Naive thymus-derived CD4-positive, alpha-beta T cell (primary cell): Measurements from ENCODE around the gene B4GALT3. TPM values are rescaled to one million over a fixed set of nuclear protein-coding genes. Genes with fewer than 3 reads are reported as not detected.
A peak's percentile ranks its signal among the peaks of the same experiment; 100 is the strongest.

Source experiments
- ATAC-seq: fragments of 150-1000 bp; cut with Tn5 transposase; 2 replicates; pipeline ENCODE4 v1.10.0; 2021; ENCODE audit warnings: mild to moderate bottlenecking, moderate library complexity
- CTCF ChIA-PET: fragments of 350-600 bp; sonication (Branson Sonifier 250); formaldehyde crosslinking; loops from one replicate; lab custom pipeline; 2021; ENCODE audit warnings: antibody characterized with exemption; lab: Charles Lee
- POLR2A ChIA-PET: fragments of 350-600 bp; sonication (Branson Sonifier 250); formaldehyde crosslinking; loops from one replicate; lab custom pipeline; 2021; ENCODE audit warnings: antibody characterized with exemption, inconsistent platforms; lab: Charles Lee
- DNase-seq, 9 donors: peaks; one replicate each; pipeline versions ENCODE4 v3.0.0 to v3.0.0-alpha.2; 2020 to 2022; ENCODE audit warnings: mixed read lengths in 1 of 9
- H3K27ac ChIP-seq: one replicate; pipeline ENCODE4 v1.7.0; 2013; ENCODE audit warnings: mild to moderate bottlenecking, low read depth, low read length, moderate library complexity
- H3K27me3 ChIP-seq, 2 donors: one replicate each; pipeline ENCODE4 v1.7.0; 2013; ENCODE audit warnings: low read length in 2 of 2, mild to moderate bottlenecking in 2 of 2, moderate library complexity in 2 of 2; ENCODE audit not compliant: control insufficient read depth in 2 of 2, insufficient read depth in 2 of 2
- H3K36me3 ChIP-seq, 3 experiments: 1 replicate in 2 of 3; 2 replicates in 1 of 3; pipeline ENCODE4 v1.7.0; 2013; ENCODE audit warnings: low read length in 3 of 3, mild to moderate bottlenecking in 3 of 3, moderate library complexity in 1 of 3; ENCODE audit not compliant: insufficient read depth in 3 of 3, control insufficient read depth in 2 of 3
- H3K4me1 ChIP-seq, 2 donors: one replicate each; pipeline ENCODE4 v1.7.0; 2013; ENCODE audit warnings: low read length in 2 of 2, mild to moderate bottlenecking in 2 of 2, moderate library complexity in 1 of 2; ENCODE audit not compliant: control insufficient read depth in 2 of 2, insufficient read depth in 2 of 2
- H3K4me3 ChIP-seq: 2 replicates; pipeline ENCODE4 v1.7.0; 2013; ENCODE audit warnings: mild to moderate bottlenecking, low read length
- H3K9me3 ChIP-seq, 3 experiments: 1 replicate in 2 of 3; 2 replicates in 1 of 3; pipeline ENCODE4 v1.7.0; 2013; ENCODE audit warnings: low read length in 3 of 3; ENCODE audit not compliant: control insufficient read depth in 2 of 3
- H3K27ac Mint-ChIP-seq, 9 donors: one replicate each; pipeline ENCODE4 v1.8.0; 2020 to 2022; ENCODE audit warnings: mixed read lengths in 9 of 9, mild to moderate bottlenecking in 8 of 9, moderate library complexity in 5 of 9, inconsistent platforms in 2 of 9
- H3K27me3 Mint-ChIP-seq, 5 donors: one replicate each; pipeline ENCODE4 v1.8.0; 2021 to 2022; ENCODE audit warnings: mixed read lengths in 5 of 5, mild to moderate bottlenecking in 1 of 5
- H3K36me3 Mint-ChIP-seq, 5 donors: one replicate each; pipeline ENCODE4 v1.8.0; 2020 to 2022; ENCODE audit warnings: mixed read lengths in 5 of 5, mild to moderate bottlenecking in 3 of 5, inconsistent platforms in 1 of 5
- H3K4me1 Mint-ChIP-seq, 7 donors: one replicate each; pipeline ENCODE4 v1.8.0; 2020 to 2022; ENCODE audit warnings: mixed read lengths in 7 of 7, mild to moderate bottlenecking in 3 of 7, inconsistent platforms in 1 of 7
- H3K4me3 Mint-ChIP-seq, 10 donors: one replicate each; pipeline ENCODE4 v1.8.0; 2020 to 2022; ENCODE audit warnings: mild to moderate bottlenecking in 10 of 10, mixed read lengths in 10 of 10, moderate library complexity in 6 of 10, inconsistent platforms in 2 of 10
- H3K9me3 Mint-ChIP-seq, 11 donors: one replicate each; pipeline ENCODE4 v1.8.0; 2020 to 2022; ENCODE audit warnings: mixed read lengths in 11 of 11, mild to moderate bottlenecking in 4 of 11, inconsistent platforms in 1 of 11, moderate library complexity in 1 of 11
- intact Hi-C, 2 donors: fragments of 100-400 bp; cut with micrococcal nuclease; formaldehyde crosslinking; loops; one replicate each; pipeline ENCODE4 v1.15.1; 2023
- polyA plus RNA-seq, 2 donors: library from polyadenylated mRNA; unstranded; fragments of 300-500 nt; fragmentation: Illumina TruSeq; gene quantifications; one replicate each; pipeline ENCODE4 v1.2.3, GENCODE V29; 2021
- total RNA-seq, 6 experiments: library from RNA in 5 of 6; stranded (reverse) in 5 of 6; gene quantifications; 1 replicate in 5 of 6; 2 replicates in 1 of 6; pipeline ENCODE4 v1.2.3 and lab custom pipeline; 2021 to 2026

Gene B4GALT3
- total and polyA plus RNA-seq, 7 experiments from 2014 or later: 36.2 to 83.7 (median 52.5) TPM

DNA sequence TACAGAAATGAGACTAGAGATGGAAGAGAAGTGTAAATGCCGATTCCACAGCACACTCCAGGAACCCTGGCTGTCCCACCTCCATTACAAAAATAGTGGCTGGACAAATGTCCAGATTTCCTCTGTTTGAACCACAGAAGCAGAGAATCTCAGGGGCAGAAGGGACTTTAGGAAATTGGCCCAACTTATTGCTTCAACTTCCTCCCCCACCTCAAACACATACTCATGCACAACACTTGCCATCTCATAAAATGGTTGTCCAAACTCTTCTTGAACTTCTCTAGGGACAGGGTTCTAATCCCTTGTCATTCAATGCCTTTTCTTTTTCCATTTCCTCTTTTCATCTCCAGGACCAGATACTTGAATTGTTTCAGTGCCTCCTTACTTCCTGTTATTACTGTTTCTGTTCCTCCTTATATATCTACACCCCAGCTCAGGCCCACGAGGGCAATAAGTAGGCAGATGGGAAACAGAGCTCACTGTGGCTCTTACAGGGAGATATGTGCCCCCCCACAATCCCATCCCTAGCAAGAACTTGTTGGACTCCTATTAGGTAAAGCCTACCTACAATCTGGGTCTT lies 8.5 kb upstream of the B4GALT3 start:
- Mint-ChIP-seq H3K27ac (peak overlapping the region; percentile 92 to 99 (median 97)), H3K4me1 (peaks cover 60 to 85% (median 75%) of the 10 kb centered on the region in 7 donors), H3K27me3 (no peaks in the 10 kb centered on the region), H3K4me3 (peak overlapping the region; percentile 76 to 89 (median 84)), H3K9me3 (peaks cover 0 to 2% (median 0%) of the 10 kb centered on the region in 11 donors), H3K36me3 (peaks cover 0 to 10% (median 0%) of the 10 kb centered on the region in 5 donors)
- peak overlapping the region; percentile 22 for H3K4me3 ChIP-seq
- H3K27ac ChIP-seq: peak overlapping the region; percentile 65
- peaks cover 71 to 76% of the 10 kb centered on the region in 2 donors for H3K4me1 ChIP-seq
- ChIA-PET POLR2A (interaction anchor here (0.6 to 29.1 kb wide), 21 partner anchors 8 to 540 kb away, joined by 3 to 508 read pairs (median 5); partner anchors contain the start of genes ADAMTS4, APOA2, ARHGAP30 and FCER1G), CTCF (interaction anchor here (0.6 to 1.9 kb wide), 8 partner anchors 9 to 123 kb away, joined by 3 to 7 read pairs (median 4); partner anchors contain the start of genes NDUFS2, PPOX and TOMM40L)
- H3K27me3 ChIP-seq: no peaks in the 10 kb centered on the region
- H3K36me3 ChIP-seq: no peaks in the 10 kb centered on the region
- DNase-seq (peak in 1 of 9 donors; percentile 16), ATAC-seq (peak; percentile 44)
- no peaks in the 10 kb centered on the region for H3K9me3 ChIP-seq
- intact Hi-C loops: loop anchor here (1.0 kb wide), 7 partner anchors 9 to 54 kb away; partner anchors contain the start of genes NDUFS2 (in 2 of the 2), B4GALT3 (in 1 of the 2), DEDD (in 1 of the 2) and PPOX (in 1 of the 2)

DNA sequence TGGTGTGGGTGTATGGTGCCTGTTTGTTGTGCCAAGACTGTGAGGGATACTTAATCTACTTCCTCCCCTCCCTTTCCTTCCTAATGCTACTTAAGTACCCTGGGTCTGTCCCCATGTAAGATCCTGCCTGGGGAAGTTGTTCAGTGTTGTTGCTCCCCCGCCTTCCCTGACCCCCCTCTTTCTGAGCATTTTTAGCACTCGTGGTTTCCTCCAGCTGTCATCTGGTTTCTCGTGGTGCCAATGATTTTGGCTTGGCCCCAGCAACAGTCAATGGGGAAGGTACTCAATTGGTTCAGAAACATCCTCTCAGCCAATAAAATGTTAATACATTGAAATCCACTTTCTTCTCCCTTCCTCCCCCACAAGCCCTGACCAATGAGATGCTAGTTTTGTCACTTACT lies 8.0 kb upstream of the B4GALT3 start:
- DNase-seq (peak; percentile 38 to 92 (median 87)), ATAC-seq (peak; percentile 88)
- H3K9me3 Mint-ChIP-seq: peaks cover 0 to 2% (median 0%) of the 10 kb centered on the region in 11 donors
- no peaks in the 10 kb centered on the region for H3K9me3 ChIP-seq
- peak overlapping the region; percentile 92 to 99 (median 97) for H3K27ac Mint-ChIP-seq
- H3K27ac ChIP-seq: peak overlapping the region; percentile 65
- peaks cover 65 to 90% (median 80%) of the 10 kb centered on the region in 7 donors for H3K4me1 Mint-ChIP-seq
- H3K4me1 ChIP-seq: peaks cover 74 to 79% of the 10 kb centered on the region in 2 donors
- ChIA-PET CTCF (interaction anchor here (0.6 to 1.9 kb wide), 5 partner anchors 9 to 124 kb away, joined by 3 to 7 read pairs (median 5); partner anchors contain the start of genes PPOX and TOMM40L), POLR2A (interaction anchor here (0.6 to 29.1 kb wide), 16 partner anchors 8 to 540 kb away, joined by 3 to 508 read pairs (median 5); partner anchors contain the start of genes ADAMTS4, APOA2, ARHGAP30 and FCER1G)
- H3K36me3 Mint-ChIP-seq: peaks cover 0 to 10% (median 0%) of the 10 kb centered on the region in 5 donors
- H3K27me3 Mint-ChIP-seq: no peaks in the 10 kb centered on the region
- H3K27me3 ChIP-seq: no peaks in the 10 kb centered on the region
- peak overlapping the region; percentile 76 to 89 (median 84) for H3K4me3 Mint-ChIP-seq
- intact Hi-C loops: loop anchor here (1.0 kb wide), 7 partner anchors 8 to 53 kb away; partner anchors contain the start of genes NDUFS2 (in 2 of the 2), B4GALT3 (in 1 of the 2), DEDD (in 1 of the 2) and PPOX (in 1 of the 2)
- H3K36me3 ChIP-seq: no peaks in the 10 kb centered on the region
- H3K4me3 ChIP-seq: peak overlapping the region; percentile 24

DNA sequence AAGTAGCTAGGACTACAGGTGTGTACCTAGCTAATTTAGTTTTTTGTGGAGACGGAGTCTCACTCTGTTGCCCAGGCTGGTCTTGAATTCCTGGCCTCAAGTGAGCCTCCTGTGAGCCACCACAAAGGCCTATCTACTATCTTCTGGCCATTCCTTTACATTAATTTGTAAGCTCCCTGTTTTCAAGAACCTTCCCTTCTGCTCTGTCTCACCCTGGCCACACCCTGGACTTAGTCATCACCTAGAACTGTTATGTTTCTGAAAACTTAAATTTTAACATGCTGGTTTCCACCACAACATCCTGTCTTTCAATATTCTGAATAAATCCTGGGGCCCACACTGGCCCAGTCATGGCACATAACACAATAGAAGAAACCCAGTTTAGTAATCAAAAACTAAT lies 4.9 kb upstream of the B4GALT3 start:
- ATAC-seq: peak; percentile 46
- DNase-seq: peak in 8 of 9 donors; percentile 49 to 74 (median 58)
- Mint-ChIP-seq H3K27me3 (no peaks in the 10 kb centered on the region), H3K4me3 (peak overlapping the region; percentile 52 to 89 (median 80)), H3K9me3 (peaks cover 0 to 2% (median 0%) of the 10 kb centered on the region in 11 donors), H3K27ac (peak overlapping the region; percentile 91 to 99 (median 96)), H3K4me1 (peaks cover 60 to 90% (median 82%) of the 10 kb centered on the region in 7 donors), H3K36me3 (peaks cover 0 to 8% (median 0%) of the 10 kb centered on the region in 5 donors)
- peaks cover 60 to 71% of the 10 kb centered on the region in 2 donors for H3K4me1 ChIP-seq
- H3K27ac ChIP-seq: peak overlapping the region; percentile 67
- intact Hi-C loops: loop anchor here (1.0 kb wide), 3 partner anchors 10 to 200 kb away; partner anchors contain the start of gene PPOX (in 1 of the 2)
- H3K27me3 ChIP-seq: no peaks in the 10 kb centered on the region
- POLR2A ChIA-PET: interaction anchor here (0.5 to 5.6 kb wide), 21 partner anchors 11 to 200 kb away, joined by 3 to 101 read pairs (median 7); partner anchors contain the start of genes ADAMTS4, ARHGAP30, NDUFS2 and PPOX
- CTCF ChIA-PET: interaction anchor here (0.6 to 5.6 kb wide), 12 partner anchors 10 to 707 kb away, joined by 3 to 76 read pairs (median 8); partner anchors contain the start of genes NDUFS2, PPOX and TOMM40L
- H3K9me3 ChIP-seq: no peaks in the 10 kb centered on the region
- peaks cover 0 to 2% (median 0%) of the 10 kb centered on the region in 3 experiments for H3K36me3 ChIP-seq
- H3K4me3 ChIP-seq: peak overlapping the region; percentile 43

DNA sequence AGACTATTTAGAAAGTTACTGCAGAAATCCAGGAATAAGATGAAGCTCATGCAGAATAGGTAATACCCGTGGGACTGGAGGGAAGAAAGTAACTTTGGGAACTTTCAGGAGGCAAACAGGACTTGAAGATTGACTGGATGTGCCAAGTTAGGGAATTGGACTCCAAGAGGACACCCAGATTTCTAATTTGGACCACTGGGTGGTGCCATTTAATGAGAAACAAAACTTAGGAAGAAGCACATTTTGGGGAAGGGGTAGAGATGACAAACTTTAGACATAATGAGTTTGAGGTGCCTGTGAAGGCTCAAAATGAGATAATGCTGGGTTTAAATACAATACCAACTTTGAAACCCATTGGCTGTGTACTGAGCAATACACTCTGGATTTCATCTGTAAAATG lies 3.3 kb upstream of the B4GALT3 start:
- Mint-ChIP-seq H3K4me1 (peaks cover 60 to 90% (median 79%) of the 10 kb centered on the region in 7 donors), H3K9me3 (peaks cover 0 to 2% (median 0%) of the 10 kb centered on the region in 11 donors), H3K36me3 (peaks cover 0 to 4% (median 0%) of the 10 kb centered on the region in 5 donors), H3K4me3 (peak overlapping the region; percentile 1 to 89 (median 48)), H3K27ac (peak overlapping the region; percentile 80 to 99 (median 93)), H3K27me3 (no peaks in the 10 kb centered on the region)
- Histone ChIP-seq H3K27me3 (no peaks in the 10 kb centered on the region), H3K4me1 (peaks cover 55 to 67% of the 10 kb centered on the region in 2 donors), H3K27ac (no peak overlapping the region), H3K9me3 (no peaks in the 10 kb centered on the region), H3K4me3 (no peak overlapping the region), H3K36me3 (peaks cover 0 to 9% (median 0%) of the 10 kb centered on the region in 3 experiments)
- DNase-seq (no peak), ATAC-seq (no peak)
- intact Hi-C loops: no loop called here
- CTCF ChIA-PET: interaction anchor here (0.7 to 5.6 kb wide), 9 partner anchors 12 to 202 kb away, joined by 3 to 76 read pairs (median 13); partner anchors contain the start of genes NDUFS2, PPOX and TOMM40L
- POLR2A ChIA-PET: interaction anchor here (0.7 to 5.6 kb wide), 11 partner anchors 8 to 201 kb away, joined by 3 to 101 read pairs (median 10); partner anchors contain the start of genes ADAMTS4, DEDD, NDUFS2 and PPOX

DNA sequence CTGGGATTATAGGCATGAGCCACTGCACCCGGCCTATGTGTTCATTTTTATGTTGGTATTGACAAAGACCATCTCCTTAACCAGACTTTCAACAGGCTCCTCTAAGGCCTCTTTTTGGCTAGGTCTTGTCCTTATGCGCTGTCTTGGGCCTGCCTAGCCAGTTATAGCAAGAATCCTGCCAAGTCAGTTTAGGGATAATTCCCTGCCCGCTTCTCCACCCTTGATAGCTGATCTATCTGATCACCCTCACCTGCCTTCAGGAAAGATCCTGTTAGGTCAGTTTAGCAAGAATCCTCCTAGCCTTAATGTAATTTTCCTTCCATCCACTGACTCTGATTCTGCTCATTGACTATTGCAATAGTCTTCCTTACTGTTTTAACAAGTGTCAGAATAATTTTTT lies 2.4 kb upstream of the B4GALT3 start:
- ATAC-seq (no peak), DNase-seq (no peak)
- Histone ChIP-seq H3K27me3 (no peaks in the 10 kb centered on the region), H3K27ac (no peak overlapping the region), H3K4me1 (peaks cover 54 to 63% of the 10 kb centered on the region in 2 donors), H3K36me3 (peaks cover 0 to 18% (median 0%) of the 10 kb centered on the region in 3 experiments), H3K4me3 (no peak overlapping the region), H3K9me3 (no peaks in the 10 kb centered on the region)
- Mint-ChIP-seq H3K4me3 (peak overlapping the region in 3 of 10 donors; percentile 26 to 89 (median 47)), H3K27me3 (no peaks in the 10 kb centered on the region), H3K9me3 (peaks cover 0 to 2% (median 0%) of the 10 kb centered on the region in 11 donors), H3K4me1 (peaks cover 63 to 90% (median 81%) of the 10 kb centered on the region in 7 donors), H3K27ac (peak overlapping the region in 6 of 9 donors; percentile 50 to 99 (median 98)), H3K36me3 (peaks cover 0 to 10% (median 6%) of the 10 kb centered on the region in 5 donors)
- intact Hi-C loops: no loop called here
- POLR2A ChIA-PET: interaction anchor here (0.6 to 5.6 kb wide), 7 partner anchors 13 to 202 kb away, joined by 3 to 101 read pairs (median 35); partner anchors contain the start of genes ADAMTS4, NDUFS2, PPOX and TOMM40L
- CTCF ChIA-PET: interaction anchor here (0.9 to 5.6 kb wide), 7 partner anchors 13 to 203 kb away, joined by 3 to 76 read pairs (median 32); partner anchors contain the start of genes NDUFS2, PPOX and TOMM40L
